Thyroid gland (tissue), 4 donors: ENCODE results near the gene DSCAM. TPM values are rescaled to one million over a fixed set of nuclear protein-coding genes. Genes with fewer than 3 reads are reported as not detected.

Experiments
- DNase-seq, 2 donors: peaks; one replicate each; pipeline ENCODE4 v3.0.0-alpha.2; 2019
- H3K27ac ChIP-seq, 3 donors: fragments of 200-600 bp; sonication (generic); 1 replicate in 2 of 3; 2 replicates in 1 of 3; pipeline ENCODE4 v1.5.1; 2016 to 2019; ENCODE audit warnings: mild to moderate bottlenecking in 1 of 3, moderate library complexity in 1 of 3
- H3K27me3 ChIP-seq: fragments of 200-600 bp; sonication (generic); one replicate; pipeline ENCODE4 v1.5.1; 2019
- H3K36me3 ChIP-seq, 2 donors: fragments of 200-600 bp; sonication (generic); one replicate each; pipeline ENCODE4 v1.5.1; 2016 to 2019
- H3K4me1 ChIP-seq, 2 donors: fragments of 200-600 bp; sonication (generic); one replicate each; pipeline ENCODE4 v1.5.1; 2017 to 2019
- H3K4me3 ChIP-seq, 3 donors: fragments of 200-600 bp; sonication (generic); replicated peaks in 1 of 3; 1 replicate in 2 of 3; 2 replicates in 1 of 3; pipeline ENCODE4 v1.5.1; 2016; ENCODE audit warnings: mild to moderate bottlenecking in 1 of 3
- H3K9me3 ChIP-seq: fragments of 200-600 bp; sonication (generic); one replicate; pipeline ENCODE4 v1.5.1; 2017
- CTCF ChIP-seq, 6 experiments: fragments of 200-600 bp in 3 of 6; fragments of 450-650 bp in 3 of 6; sonication (generic) in 3 of 6; IDR thresholded peaks; one replicate each; pipeline ENCODE4 v1.5.1; 2016 to 2019; ENCODE audit warnings: antibody characterized with exemption in 6 of 6, mild to moderate bottlenecking in 2 of 6, inconsistent platforms in 1 of 6, moderate library complexity in 1 of 6
- POLR2A ChIP-seq, 2 donors: fragments of 450-650 bp; IDR thresholded peaks; one replicate each; pipeline ENCODE4 v1.6.1; 2017; ENCODE audit warnings: antibody characterized with exemption in 2 of 2, mild to moderate bottlenecking in 2 of 2, moderate library complexity in 1 of 2
- WGBS, 2 donors: methylation state at CpG; one replicate each; pipeline ENCODE4 v1.1.5; 2017; 5-methylcytosine and 5-hydroxymethylcytosine counted together
- intact Hi-C: fragments of 100-400 bp; cut with DNase I; formaldehyde crosslinking; loops from one replicate; pipeline ENCODE4 v1.15.1; 2023
- total RNA-seq, 4 donors: library from RNA; depleted of rRNA; stranded (reverse); fragments of >200 nt; gene quantifications; one replicate each; pipeline ENCODE4 v1.2.3, GENCODE V29; 2016

DSCAM gene
- total RNA-seq, 4 donors from 2014 or later, result 0.20 TPM; not detected in 3

- no peaks in the 10 kb centered on the region for H3K36me3 ChIP-seq
- H3K4me1 ChIP-seq, result no peaks in the 10 kb centered on the region
- no peaks in the 10 kb centered on the region for H3K27me3 ChIP-seq
- no peak overlapping the region for H3K4me3 ChIP-seq
- intact Hi-C loops, result no loop called here
- H3K9me3 ChIP-seq, result no peaks in the 10 kb centered on the region
- 86 to 90% methylated on average over 8 of the region's 8 CpGs for WGBS, 2 donors
- TF ChIP-seq CTCF (IDR thresholded peaks at IDR 0.05), result no peak
- no peak for TF ChIP-seq POLR2A (IDR thresholded peaks at IDR 0.05)
- H3K27ac ChIP-seq, result no peak overlapping the region
- DNase-seq, result no peak
Measured at GRCh38 chr21:40678681-40679284, 168.2 kb downstream of the DSCAM start.

- no peaks in the 10 kb centered on the region for H3K36me3 ChIP-seq
- no peak overlapping the region for H3K27ac ChIP-seq
- H3K9me3 ChIP-seq, result no peaks in the 10 kb centered on the region
- H3K4me1 ChIP-seq, result no peaks in the 10 kb centered on the region
- no peak overlapping the region for H3K4me3 ChIP-seq
- DNase-seq, result no peak
- intact Hi-C loops, result no loop called here
- no peak for TF ChIP-seq POLR2A (IDR thresholded peaks at IDR 0.05)
- TF ChIP-seq CTCF (IDR thresholded peaks at IDR 0.05), result no peak
- no peaks in the 10 kb centered on the region for H3K27me3 ChIP-seq
- 80 to 93% methylated on average over 8 of the region's 8 CpGs for WGBS, 2 donors
Measured at GRCh38 chr21:40675017-40675416, 171.9 kb downstream of the DSCAM start.

- no peaks in the 10 kb centered on the region for H3K27me3 ChIP-seq
- WGBS, 2 donors, result 44 to 67% methylated on average over 2 of the region's 2 CpGs
- DNase-seq, result no peak
- no peaks in the 10 kb centered on the region for H3K36me3 ChIP-seq
- no peak overlapping the region for H3K4me3 ChIP-seq
- intact Hi-C loops, result no loop called here
- TF ChIP-seq POLR2A (IDR thresholded peaks at IDR 0.05) (no peak), CTCF (IDR thresholded peaks at IDR 0.05) (no peak)
- H3K9me3 ChIP-seq, result no peaks in the 10 kb centered on the region
- no peaks in the 10 kb centered on the region for H3K4me1 ChIP-seq
- H3K27ac ChIP-seq, result no peak overlapping the region
Measured at GRCh38 chr21:40672602-40673001, 174.4 kb downstream of the DSCAM start.

GRCh38 chr21:40671716-40672115 lies 175.2 kb downstream of the DSCAM start:
- intact Hi-C loops, result no loop called here
- no peaks in the 10 kb centered on the region for H3K36me3 ChIP-seq
- H3K9me3 ChIP-seq, result no peaks in the 10 kb centered on the region
- no peak for DNase-seq
- whole genome bisulfite sequencing, 2 donors, result 91 to 93% methylated on average over 2 of the region's 2 CpGs
- H3K27me3 ChIP-seq, result no peaks in the 10 kb centered on the region
- no peak overlapping the region for H3K27ac ChIP-seq
- no peak overlapping the region for H3K4me3 ChIP-seq
- TF ChIP-seq CTCF (IDR thresholded peaks at IDR 0.05) (no peak), POLR2A (IDR thresholded peaks at IDR 0.05) (no peak)
- no peaks in the 10 kb centered on the region for H3K4me1 ChIP-seq

- H3K27me3 ChIP-seq, result no peaks in the 10 kb centered on the region
- H3K9me3 ChIP-seq, result no peaks in the 10 kb centered on the region
- H3K4me3 ChIP-seq, result no peak overlapping the region
- no peaks in the 10 kb centered on the region for H3K36me3 ChIP-seq
- intact Hi-C loops, result no loop called here
- DNase-seq, result no peak
- TF ChIP-seq CTCF (IDR thresholded peaks at IDR 0.05), result no peak
- no peak for TF ChIP-seq POLR2A (IDR thresholded peaks at IDR 0.05)
- no peak overlapping the region for H3K27ac ChIP-seq
- H3K4me1 ChIP-seq, result no peaks in the 10 kb centered on the region
- WGBS, 2 donors, result 67 to 78% methylated on average over 5 of the region's 5 CpGs
Measured at GRCh38 chr21:40668555-40669275, 178.2 kb downstream of the DSCAM start.
